Hepatocyte (in vitro differentiated cells): ENCODE results near the gene CYP20A1. TPM values are rescaled to one million over a fixed set of nuclear protein-coding genes. Genes with fewer than 3 reads are reported as not detected.
"Not testable (repeated sequence)": the region's sequence is repeated elsewhere in the genome, so short reads cannot be mapped to it uniquely, and the experiment has no call there.

Experiments
- DNase-seq: peaks from one replicate; pipeline ENCODE4 v3.0.0-alpha.2; 2016; ENCODE audit warnings: low spot score
- H2AFZ ChIP-seq: fragments of 200-600 bp; sonication (generic); 2 replicates; pipeline ENCODE4 v1.6.0; 2016; ENCODE audit warnings: antibody characterized with exemption, mild to moderate bottlenecking
- H3K27ac ChIP-seq: fragments of 200-600 bp; sonication (generic); 2 replicates; pipeline ENCODE4 v1.5.1; 2016; ENCODE audit warnings: mild to moderate bottlenecking
- H3K27me3 ChIP-seq: fragments of 200-600 bp; sonication (generic); 2 replicates; pipeline ENCODE4 v1.6.1; 2016
- H3K36me3 ChIP-seq: fragments of 200-600 bp; sonication (generic); replicated peaks from 2 replicates; pipeline ENCODE4 v1.5.1; 2016; ENCODE audit warnings: low read depth; ENCODE audit not compliant: insufficient read depth
- H3K4me1 ChIP-seq: fragments of 200-600 bp; sonication (generic); 2 replicates; pipeline ENCODE4 v1.5.1; 2016; ENCODE audit warnings: mild to moderate bottlenecking, moderate library complexity; ENCODE audit not compliant: insufficient read depth
- H3K4me2 ChIP-seq: fragments of 200-600 bp; sonication (generic); 2 replicates; pipeline ENCODE4 v1.6.0; 2016
- H3K4me3 ChIP-seq: fragments of 200-600 bp; sonication (generic); 2 replicates; pipeline ENCODE4 v1.5.1; 2016; ENCODE audit warnings: mild to moderate bottlenecking
- H3K79me2 ChIP-seq: fragments of 200-600 bp; sonication (generic); 2 replicates; pipeline ENCODE4 v1.6.0; 2017; ENCODE audit warnings: mild to moderate bottlenecking
- H3K9me2 ChIP-seq: fragments of 200-600 bp; sonication (generic); replicated peaks from 2 replicates; pipeline ENCODE4 v1.6.0; 2017; ENCODE audit warnings: mild to moderate bottlenecking; ENCODE audit not compliant: insufficient read depth
- H3K9me3 ChIP-seq: fragments of 200-600 bp; sonication (generic); 2 replicates; pipeline ENCODE4 v1.5.1; 2016; ENCODE audit warnings: low read depth, mild to moderate bottlenecking
- H4K20me1 ChIP-seq: fragments of 200-600 bp; sonication (generic); 2 replicates; pipeline ENCODE4 v1.6.0; 2016; ENCODE audit warnings: mild to moderate bottlenecking; ENCODE audit not compliant: insufficient read depth, poor library complexity, severe bottlenecking
- CTCF ChIP-seq: fragments of 200-600 bp; sonication (generic); IDR thresholded peaks from 2 replicates; pipeline ENCODE4 v1.5.1; 2016; ENCODE audit warnings: antibody characterized with exemption, mild to moderate bottlenecking; ENCODE audit not compliant: poor library complexity
- EZH2 ChIP-seq: fragments of 200-600 bp; sonication (generic); IDR thresholded peaks from 2 replicates; pipeline ENCODE4 v1.6.1; 2016; ENCODE audit warnings: antibody characterized with exemption, mild to moderate bottlenecking, borderline replicate concordance
- EZH2phosphoT487 ChIP-seq: fragments of 200-600 bp; sonication (generic); IDR thresholded peaks from one replicate; pipeline ENCODE4 v1.6.1; 2018; ENCODE audit warnings: antibody characterized with exemption, mild to moderate bottlenecking, low read depth, moderate library complexity; ENCODE audit not compliant: unreplicated experiment, severe bottlenecking
- WGBS: methylation state at CpG from one replicate; pipeline ENCODE4 v1.1.6; 2016; ENCODE audit warnings: low lambda C conversion rate; ENCODE audit errors: missing lambda C conversion rate; 5-methylcytosine and 5-hydroxymethylcytosine counted together
- polyA plus RNA-seq: library from polyadenylated mRNA; unstranded; fragments of >200 nt; fragmentation: Nextera tagmentation; extraction: Ambion mirVana; gene quantifications from 2 replicates; pipeline ENCODE4 v1.2.1, GENCODE V29; 2016
- total RNA-seq: library from RNA; depleted of rRNA; stranded (reverse); fragments of >200 nt; gene quantifications from 2 replicates; pipeline ENCODE4 v1.2.3, GENCODE V29; 2014

Gene CYP20A1
- total and polyA plus RNA-seq, 2 experiments from 2014 or later: 18.3 to 26.5 TPM

GRCh38 chr2:203225423-203226039 is 13.3 kb upstream of the CYP20A1 start:
- DNase-seq: peak; percentile 17
- H2AFZ ChIP-seq: no peak overlapping the region
- no peaks in the 10 kb centered on the region for H3K27me3 ChIP-seq
- H3K79me2 ChIP-seq: no peaks in the 10 kb centered on the region
- no peaks in the 10 kb centered on the region for H3K4me1 ChIP-seq
- no peaks in the 10 kb centered on the region for H3K9me3 ChIP-seq
- H3K4me3 ChIP-seq: no peak overlapping the region
- H3K27ac ChIP-seq: no peak overlapping the region
- H3K4me2 ChIP-seq: no peak overlapping the region
- no peaks in the 10 kb centered on the region for H4K20me1 ChIP-seq
- H3K36me3 ChIP-seq: no peaks in the 10 kb centered on the region
- H3K9me2 ChIP-seq: no peaks in the 10 kb centered on the region
- TF ChIP-seq CTCF (peak; percentile 52), EZH2phosphoT487 (no peak)
- WGBS: 98% methylated on average over 2 of the region's 2 CpGs

- not testable (repeated sequence) for H3K4me1 ChIP-seq, H3K27me3 ChIP-seq, H3K36me3 ChIP-seq, H3K4me3 ChIP-seq, H3K9me2 ChIP-seq, H3K27ac ChIP-seq, H4K20me1 ChIP-seq, H3K9me3 ChIP-seq, H3K4me2 ChIP-seq, H2AFZ ChIP-seq, DNase-seq, H3K79me2 ChIP-seq
- 90% methylated on average over 2 of the region's 2 CpGs for WGBS
These were observed 9.1 kb upstream of the CYP20A1 start for GRCh38 chr2:203229674-203230073.

GRCh38 chr2:203237346-203238238 is 1.2 kb upstream of the CYP20A1 start:
- no peak for TF ChIP-seq EZH2
- no peak for TF ChIP-seq EZH2phosphoT487
- no peak for TF ChIP-seq CTCF
- H3K4me3 ChIP-seq: no peak overlapping the region
- peak overlapping the region; percentile 97 for H2AFZ ChIP-seq
- peak overlapping the region; percentile 87 for H3K4me2 ChIP-seq
- peaks cover 3% of the 10 kb centered on the region for H3K9me3 ChIP-seq
- H3K27me3 ChIP-seq: no peaks in the 10 kb centered on the region
- 94% methylated on average over 16 of the region's 16 CpGs for WGBS
- H3K4me1 ChIP-seq: peaks cover 12% of the 10 kb centered on the region
- H3K27ac ChIP-seq: peak overlapping the region; percentile 96
- no peak for DNase-seq
- H3K79me2 ChIP-seq: peaks cover 30% of the 10 kb centered on the region
- H3K9me2 ChIP-seq: no peaks in the 10 kb centered on the region
- H3K36me3 ChIP-seq: no peaks in the 10 kb centered on the region
- no peaks in the 10 kb centered on the region for H4K20me1 ChIP-seq

GRCh38 chr2:203238292-203238703 is 520 bp upstream of the CYP20A1 start:
- no peak for TF ChIP-seq CTCF
- TF ChIP-seq EZH2phosphoT487: no peak
- no peak for TF ChIP-seq EZH2
- no peak for DNase-seq

More at GRCh38 chr2:203238292-203238703, 520 bp upstream of the CYP20A1 start:
- H3K4me1 ChIP-seq: peaks cover 12% of the 10 kb centered on the region
- peaks cover 3% of the 10 kb centered on the region for H3K9me3 ChIP-seq
- no peaks in the 10 kb centered on the region for H3K36me3 ChIP-seq
- peak overlapping the region; percentile 96 for H3K27ac ChIP-seq
- no peaks in the 10 kb centered on the region for H3K27me3 ChIP-seq
- no peaks in the 10 kb centered on the region for H3K9me2 ChIP-seq
- H4K20me1 ChIP-seq: no peaks in the 10 kb centered on the region
- H3K4me2 ChIP-seq: peak overlapping the region; percentile 87
- 40% methylated on average over 22 of the region's 22 CpGs for WGBS
- H3K4me3 ChIP-seq: peak overlapping the region; percentile 37
- H2AFZ ChIP-seq: peak overlapping the region; percentile 97
- peaks cover 35% of the 10 kb centered on the region for H3K79me2 ChIP-seq
